Uterus (tissue), 2 donors: Measurements from ENCODE around the gene KIF20B.

Experiments
- POLR2A ChIP-seq, 2 donors: fragments of 450-650 bp; IDR thresholded peaks; one replicate each; pipeline ENCODE4 v1.6.1; 2016; ENCODE audit warnings: antibody characterized with exemption in 2 of 2, mild to moderate bottlenecking in 1 of 2, moderate library complexity in 1 of 2
- TF ChIP-seq, protein P1 (sequence below), 4 experiments: fragments of 200-600 bp in 2 of 4; fragments of 450-650 bp in 2 of 4; sonication (generic) in 2 of 4; IDR thresholded peaks; one replicate each; pipeline ENCODE4 v1.5.1; 2016 to 2019; ENCODE audit warnings: antibody characterized with exemption in 4 of 4, mild to moderate bottlenecking in 2 of 4, moderate library complexity in 1 of 4

DNA sequence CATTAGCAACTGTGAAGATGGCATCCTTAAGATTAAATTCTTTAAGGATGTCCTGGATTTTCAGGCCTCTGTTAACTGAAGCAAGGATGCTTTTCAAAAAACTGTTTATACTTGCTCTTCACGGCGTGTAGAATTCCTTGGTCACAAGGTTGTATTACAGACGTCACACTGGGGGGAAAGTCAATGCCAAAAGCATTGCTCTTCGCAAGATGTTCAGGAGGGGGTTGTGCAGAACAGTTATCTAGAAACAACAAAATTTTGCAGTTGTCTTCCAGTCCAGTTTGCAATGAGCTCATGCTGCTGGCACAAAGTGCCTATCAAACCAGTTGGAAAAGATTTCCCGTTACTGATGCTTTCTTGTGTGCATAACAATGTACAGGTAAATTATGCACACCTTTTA lies 8.2 kb upstream of the KIF20B start:
- TF ChIP-seq, protein P1, sequence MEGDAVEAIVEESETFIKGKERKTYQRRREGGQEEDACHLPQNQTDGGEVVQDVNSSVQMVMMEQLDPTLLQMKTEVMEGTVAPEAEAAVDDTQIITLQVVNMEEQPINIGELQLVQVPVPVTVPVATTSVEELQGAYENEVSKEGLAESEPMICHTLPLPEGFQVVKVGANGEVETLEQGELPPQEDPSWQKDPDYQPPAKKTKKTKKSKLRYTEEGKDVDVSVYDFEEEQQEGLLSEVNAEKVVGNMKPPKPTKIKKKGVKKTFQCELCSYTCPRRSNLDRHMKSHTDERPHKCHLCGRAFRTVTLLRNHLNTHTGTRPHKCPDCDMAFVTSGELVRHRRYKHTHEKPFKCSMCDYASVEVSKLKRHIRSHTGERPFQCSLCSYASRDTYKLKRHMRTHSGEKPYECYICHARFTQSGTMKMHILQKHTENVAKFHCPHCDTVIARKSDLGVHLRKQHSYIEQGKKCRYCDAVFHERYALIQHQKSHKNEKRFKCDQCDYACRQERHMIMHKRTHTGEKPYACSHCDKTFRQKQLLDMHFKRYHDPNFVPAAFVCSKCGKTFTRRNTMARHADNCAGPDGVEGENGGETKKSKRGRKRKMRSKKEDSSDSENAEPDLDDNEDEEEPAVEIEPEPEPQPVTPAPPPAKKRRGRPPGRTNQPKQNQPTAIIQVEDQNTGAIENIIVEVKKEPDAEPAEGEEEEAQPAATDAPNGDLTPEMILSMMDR (IDR thresholded peaks at IDR 0.05) = no peak
- no peak for TF ChIP-seq POLR2A (IDR thresholded peaks at IDR 0.05)
